GM12874 (cell line): Measurements from ENCODE around the gene ETV6.

ENCODE experiments used
- CTCF ChIP-seq: IDR thresholded peaks from 2 replicates; pipeline ENCODE4 v1.5.1; 2011; ENCODE audit warnings: low read depth, mild to moderate bottlenecking, control low read depth, low read length, moderate library complexity; ENCODE audit not compliant: insufficient read depth

Gene ETV6

GRCh38 chr12:11916771-11917170 is 267.3 kb downstream of the ETV6 start:
- no peak for TF ChIP-seq CTCF

- TF ChIP-seq CTCF: no peak
Observed at GRCh38 chr12:11917501-11917900, 268.0 kb downstream of the ETV6 start.

GRCh38 chr12:11920231-11920630 is 270.8 kb downstream of the ETV6 start:
- TF ChIP-seq CTCF: no peak

GRCh38 chr12:11922361-11922760 is 272.9 kb downstream of the ETV6 start:
- no peak for TF ChIP-seq CTCF

- TF ChIP-seq CTCF: no peak
Observed at GRCh38 chr12:11923067-11923466, 273.6 kb downstream of the ETV6 start.

GRCh38 chr12:11927286-11927935 is 277.9 kb downstream of the ETV6 start:
- no peak for TF ChIP-seq CTCF

GRCh38 chr12:11929714-11930113 is 280.2 kb downstream of the ETV6 start:
- TF ChIP-seq CTCF: no peak
